Liver (tissue), 9 donors: ENCODE results near the gene PACRGL. TPM values are rescaled to one million over a fixed set of nuclear protein-coding genes. Genes with fewer than 3 reads are reported as not detected.

Source experiments
- DNase-seq: peaks from one replicate; pipeline ENCODE4 v3.0.0-alpha.2; 2017; ENCODE audit warnings: low spot score
- H3K27ac ChIP-seq, 2 donors: one replicate each; pipeline ENCODE4 v1.7.0; 2013; ENCODE audit warnings: inconsistent platforms in 2 of 2, low read length in 2 of 2, control low read depth in 1 of 2, low read depth in 1 of 2, mild to moderate bottlenecking in 1 of 2
- H3K27me3 ChIP-seq, 4 donors: one replicate each; pipeline versions ENCODE4 v1.6.1 to v1.7.0; 2013; ENCODE audit warnings: low read length in 3 of 4, inconsistent platforms in 1 of 4, mild to moderate bottlenecking in 1 of 4, moderate library complexity in 1 of 4; ENCODE audit not compliant: control insufficient read depth in 4 of 4, insufficient read depth in 4 of 4
- H3K36me3 ChIP-seq, 4 donors: one replicate each; pipeline versions ENCODE4 v1.6.1 to v1.7.0; 2013; ENCODE audit warnings: low read length in 3 of 4, mild to moderate bottlenecking in 3 of 4, low read depth in 1 of 4, moderate library complexity in 1 of 4; ENCODE audit not compliant: control insufficient read depth in 4 of 4, insufficient read depth in 3 of 4
- H3K4me1 ChIP-seq, 4 donors: one replicate each; pipeline versions ENCODE4 v1.6.1 to v1.7.0; 2013; ENCODE audit warnings: low read length in 3 of 4, mild to moderate bottlenecking in 3 of 4, moderate library complexity in 1 of 4; ENCODE audit not compliant: control insufficient read depth in 4 of 4, insufficient read depth in 4 of 4
- H3K4me3 ChIP-seq, 3 donors: one replicate each; pipeline versions ENCODE4 v1.6.1 to v1.7.0; 2013; ENCODE audit warnings: low read length in 3 of 3, control low read depth in 1 of 3, low read depth in 1 of 3, mild to moderate bottlenecking in 1 of 3
- H3K9ac ChIP-seq, 2 donors: one replicate each; pipeline ENCODE4 v1.7.0; 2013; ENCODE audit warnings: low read length in 2 of 2, mild to moderate bottlenecking in 2 of 2, moderate library complexity in 2 of 2, control low read depth in 1 of 2, low read depth in 1 of 2
- H3K9me3 ChIP-seq, 4 donors: one replicate each; pipeline versions ENCODE4 v1.6.1 to v1.7.0; 2013; ENCODE audit warnings: low read length in 3 of 4; ENCODE audit not compliant: control insufficient read depth in 4 of 4
- EGR1 ChIP-seq, 2 donors: IDR thresholded peaks; 2 replicates each; pipeline ENCODE4 v1.6.1; 2016 to 2018; ENCODE audit warnings: antibody characterized with exemption in 2 of 2, low read depth in 2 of 2
- FOXA1 ChIP-seq: IDR thresholded peaks from 2 replicates; pipeline ENCODE4 v1.6.1; 2016; ENCODE audit warnings: antibody characterized with exemption
- FOXA2 ChIP-seq: IDR thresholded peaks from 2 replicates; pipeline ENCODE4 v1.6.1; 2016; ENCODE audit warnings: antibody characterized with exemption
- GABPA ChIP-seq, 2 donors: IDR thresholded peaks in 1 of 2; conservative IDR thresholded peaks in 1 of 2; 2 replicates each; pipeline ENCODE4 v1.6.1; 2016; ENCODE audit warnings: antibody characterized with exemption in 2 of 2, mild to moderate bottlenecking in 1 of 2, moderate library complexity in 1 of 2
- HNF4A ChIP-seq, 2 donors: conservative IDR thresholded peaks; 2 replicates each; pipeline ENCODE4 v1.6.1; 2016; ENCODE audit warnings: antibody characterized with exemption in 2 of 2, mild to moderate bottlenecking in 2 of 2
- HNF4G ChIP-seq: IDR thresholded peaks from 2 replicates; pipeline ENCODE4 v1.6.1; 2016; ENCODE audit warnings: antibody characterized with exemption
- JUND ChIP-seq, 2 donors: IDR thresholded peaks; 2 replicates each; pipeline ENCODE4 v1.6.1; 2016; ENCODE audit warnings: antibody characterized with exemption in 2 of 2
- NR2F2 ChIP-seq: IDR thresholded peaks from 2 replicates; pipeline ENCODE4 v1.6.1; 2016; ENCODE audit warnings: antibody characterized with exemption
- RAD21 ChIP-seq, 2 donors: IDR thresholded peaks; 2 replicates each; pipeline ENCODE4 v1.6.1; 2016; ENCODE audit warnings: antibody characterized with exemption in 2 of 2, mild to moderate bottlenecking in 2 of 2
- RXRA ChIP-seq, 2 donors: IDR thresholded peaks; 2 replicates each; pipeline ENCODE4 v1.6.1; 2017 to 2018; ENCODE audit warnings: antibody characterized with exemption in 2 of 2, mild to moderate bottlenecking in 1 of 2
- SP1 ChIP-seq: IDR thresholded peaks from 2 replicates; pipeline ENCODE4 v1.6.1; 2018; ENCODE audit warnings: antibody characterized with exemption, mild to moderate bottlenecking
- TAF1 ChIP-seq: conservative IDR thresholded peaks from 2 replicates; pipeline ENCODE4 v1.6.1; 2016; ENCODE audit warnings: antibody characterized with exemption, mild to moderate bottlenecking
- YY1 ChIP-seq: IDR thresholded peaks from 2 replicates; pipeline ENCODE4 v1.6.1; 2016; ENCODE audit warnings: antibody characterized with exemption, mild to moderate bottlenecking
- WGBS: extraction: QIAGEN DNeasy Blood & Tissue Kit; methylation state at CpG from one replicate; pipeline ENCODE4 v1.1.7; 2013; 5-methylcytosine and 5-hydroxymethylcytosine counted together
- polyA plus RNA-seq, 2 donors: library from polyadenylated mRNA; stranded (reverse) in 1 of 2; unstranded in 1 of 2; fragments of 200-250 nt in 1 of 2; fragments of >200 nt in 1 of 2; fragmentation: Nextera tagmentation in 1 of 2; extraction: Ambion mirVana in 1 of 2; gene quantifications; one replicate each; pipeline versions ENCODE4 v1.2.1 to v1.2.3, GENCODE V29; 2013 to 2015
- total RNA-seq, 2 donors: library from RNA; depleted of rRNA; stranded (reverse); fragments of >200 nt; gene quantifications; one replicate each; pipeline ENCODE4 v1.2.3, GENCODE V29; 2014
- TF ChIP-seq, protein P1 (sequence below): fragments of 150-350 bp; IDR thresholded peaks from 2 replicates; pipeline ENCODE4 v1.5.1; 2017; ENCODE audit warnings: improper control_type of control experiment, low read depth, low read length; ENCODE audit not compliant: missing input control
- TF ChIP-seq, protein P2 (sequence below): IDR thresholded peaks from 2 replicates; pipeline ENCODE4 v1.6.1; 2016; ENCODE audit warnings: antibody characterized with exemption, mild to moderate bottlenecking
- TF ChIP-seq, protein P3 (sequence below): IDR thresholded peaks from 2 replicates; pipeline ENCODE4 v1.6.1; 2016; ENCODE audit warnings: antibody characterized with exemption
- TF ChIP-seq, protein P4 (sequence below): IDR thresholded peaks from 2 replicates; pipeline ENCODE4 v1.6.1; 2016; ENCODE audit warnings: antibody characterized with exemption
- TF ChIP-seq, protein P5 (sequence below): IDR thresholded peaks from 2 replicates; pipeline ENCODE4 v1.6.1; 2016; ENCODE audit warnings: antibody characterized with exemption
- donor health status: healthy.
- donor health status: healthy.
- donor health status: healthy.
- donor health status: healthy.
- donor health status: healthy.

The PACRGL gene
- total and polyA plus RNA-seq, 4 donors: 2.6 to 7.2 (median 4.9) TPM

- peaks cover 5 to 39% (median 10%) of the 10 kb centered on the region in 4 donors for H3K36me3 ChIP-seq
- TF ChIP-seq RAD21 (IDR thresholded peaks at IDR 0.05) (no peak), HNF4A (conservative IDR thresholded peaks at IDR 0.05) (no peak), TAF1 (no peak), HNF4G (no peak), RXRA (IDR thresholded peaks at IDR 0.05) (no peak), NR2F2 (no peak), FOXA1 (no peak), GABPA (IDR thresholded peaks at IDR 0.05 in 1 of 2, conservative IDR thresholded peaks at IDR 0.05 in 1 of 2) (no peak), EGR1 (IDR thresholded peaks at IDR 0.05; ENCODE audit: low read depth in 2 of 2) (no peak), JUND (IDR thresholded peaks at IDR 0.05) (no peak), YY1 (no peak), SP1 (no peak), FOXA2 (no peak)
- TF ChIP-seq, protein P1, sequence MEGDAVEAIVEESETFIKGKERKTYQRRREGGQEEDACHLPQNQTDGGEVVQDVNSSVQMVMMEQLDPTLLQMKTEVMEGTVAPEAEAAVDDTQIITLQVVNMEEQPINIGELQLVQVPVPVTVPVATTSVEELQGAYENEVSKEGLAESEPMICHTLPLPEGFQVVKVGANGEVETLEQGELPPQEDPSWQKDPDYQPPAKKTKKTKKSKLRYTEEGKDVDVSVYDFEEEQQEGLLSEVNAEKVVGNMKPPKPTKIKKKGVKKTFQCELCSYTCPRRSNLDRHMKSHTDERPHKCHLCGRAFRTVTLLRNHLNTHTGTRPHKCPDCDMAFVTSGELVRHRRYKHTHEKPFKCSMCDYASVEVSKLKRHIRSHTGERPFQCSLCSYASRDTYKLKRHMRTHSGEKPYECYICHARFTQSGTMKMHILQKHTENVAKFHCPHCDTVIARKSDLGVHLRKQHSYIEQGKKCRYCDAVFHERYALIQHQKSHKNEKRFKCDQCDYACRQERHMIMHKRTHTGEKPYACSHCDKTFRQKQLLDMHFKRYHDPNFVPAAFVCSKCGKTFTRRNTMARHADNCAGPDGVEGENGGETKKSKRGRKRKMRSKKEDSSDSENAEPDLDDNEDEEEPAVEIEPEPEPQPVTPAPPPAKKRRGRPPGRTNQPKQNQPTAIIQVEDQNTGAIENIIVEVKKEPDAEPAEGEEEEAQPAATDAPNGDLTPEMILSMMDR: no peak
- TF ChIP-seq, protein P2, sequence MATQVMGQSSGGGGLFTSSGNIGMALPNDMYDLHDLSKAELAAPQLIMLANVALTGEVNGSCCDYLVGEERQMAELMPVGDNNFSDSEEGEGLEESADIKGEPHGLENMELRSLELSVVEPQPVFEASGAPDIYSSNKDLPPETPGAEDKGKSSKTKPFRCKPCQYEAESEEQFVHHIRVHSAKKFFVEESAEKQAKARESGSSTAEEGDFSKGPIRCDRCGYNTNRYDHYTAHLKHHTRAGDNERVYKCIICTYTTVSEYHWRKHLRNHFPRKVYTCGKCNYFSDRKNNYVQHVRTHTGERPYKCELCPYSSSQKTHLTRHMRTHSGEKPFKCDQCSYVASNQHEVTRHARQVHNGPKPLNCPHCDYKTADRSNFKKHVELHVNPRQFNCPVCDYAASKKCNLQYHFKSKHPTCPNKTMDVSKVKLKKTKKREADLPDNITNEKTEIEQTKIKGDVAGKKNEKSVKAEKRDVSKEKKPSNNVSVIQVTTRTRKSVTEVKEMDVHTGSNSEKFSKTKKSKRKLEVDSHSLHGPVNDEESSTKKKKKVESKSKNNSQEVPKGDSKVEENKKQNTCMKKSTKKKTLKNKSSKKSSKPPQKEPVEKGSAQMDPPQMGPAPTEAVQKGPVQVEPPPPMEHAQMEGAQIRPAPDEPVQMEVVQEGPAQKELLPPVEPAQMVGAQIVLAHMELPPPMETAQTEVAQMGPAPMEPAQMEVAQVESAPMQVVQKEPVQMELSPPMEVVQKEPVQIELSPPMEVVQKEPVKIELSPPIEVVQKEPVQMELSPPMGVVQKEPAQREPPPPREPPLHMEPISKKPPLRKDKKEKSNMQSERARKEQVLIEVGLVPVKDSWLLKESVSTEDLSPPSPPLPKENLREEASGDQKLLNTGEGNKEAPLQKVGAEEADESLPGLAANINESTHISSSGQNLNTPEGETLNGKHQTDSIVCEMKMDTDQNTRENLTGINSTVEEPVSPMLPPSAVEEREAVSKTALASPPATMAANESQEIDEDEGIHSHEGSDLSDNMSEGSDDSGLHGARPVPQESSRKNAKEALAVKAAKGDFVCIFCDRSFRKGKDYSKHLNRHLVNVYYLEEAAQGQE: no peak
- TF ChIP-seq, protein P3, sequence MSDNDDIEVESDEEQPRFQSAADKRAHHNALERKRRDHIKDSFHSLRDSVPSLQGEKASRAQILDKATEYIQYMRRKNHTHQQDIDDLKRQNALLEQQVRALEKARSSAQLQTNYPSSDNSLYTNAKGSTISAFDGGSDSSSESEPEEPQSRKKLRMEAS: no peak
- TF ChIP-seq, protein P4, sequence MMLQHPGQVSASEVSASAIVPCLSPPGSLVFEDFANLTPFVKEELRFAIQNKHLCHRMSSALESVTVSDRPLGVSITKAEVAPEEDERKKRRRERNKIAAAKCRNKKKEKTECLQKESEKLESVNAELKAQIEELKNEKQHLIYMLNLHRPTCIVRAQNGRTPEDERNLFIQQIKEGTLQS: no peak
- TF ChIP-seq, protein P5, sequence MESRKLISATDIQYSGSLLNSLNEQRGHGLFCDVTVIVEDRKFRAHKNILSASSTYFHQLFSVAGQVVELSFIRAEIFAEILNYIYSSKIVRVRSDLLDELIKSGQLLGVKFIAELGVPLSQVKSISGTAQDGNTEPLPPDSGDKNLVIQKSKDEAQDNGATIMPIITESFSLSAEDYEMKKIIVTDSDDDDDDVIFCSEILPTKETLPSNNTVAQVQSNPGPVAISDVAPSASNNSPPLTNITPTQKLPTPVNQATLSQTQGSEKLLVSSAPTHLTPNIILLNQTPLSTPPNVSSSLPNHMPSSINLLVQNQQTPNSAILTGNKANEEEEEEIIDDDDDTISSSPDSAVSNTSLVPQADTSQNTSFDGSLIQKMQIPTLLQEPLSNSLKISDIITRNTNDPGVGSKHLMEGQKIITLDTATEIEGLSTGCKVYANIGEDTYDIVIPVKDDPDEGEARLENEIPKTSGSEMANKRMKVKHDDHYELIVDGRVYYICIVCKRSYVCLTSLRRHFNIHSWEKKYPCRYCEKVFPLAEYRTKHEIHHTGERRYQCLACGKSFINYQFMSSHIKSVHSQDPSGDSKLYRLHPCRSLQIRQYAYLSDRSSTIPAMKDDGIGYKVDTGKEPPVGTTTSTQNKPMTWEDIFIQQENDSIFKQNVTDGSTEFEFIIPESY: no peak
These were observed 24.7 kb downstream of the PACRGL start for GRCh38 chr4:20724915-20725314.

More at GRCh38 chr4:20724915-20725314, 24.7 kb downstream of the PACRGL start:
- Histone ChIP-seq H3K4me3 (no peak overlapping the region), H3K27me3 (no peaks in the 10 kb centered on the region), H3K9me3 (peaks cover 0 to 6% (median 2%) of the 10 kb centered on the region in 4 donors), H3K27ac (no peak overlapping the region), H3K4me1 (no peaks in the 10 kb centered on the region), H3K9ac (no peak overlapping the region)
- no peak for DNase-seq
- WGBS: 85% methylated on average over 6 of the region's 6 CpGs
